ENCODE results near the gene BARX1. TPM values are rescaled to one million over a fixed set of nuclear protein-coding genes. Genes with fewer than 3 reads are reported as not detected.

BARX1 gene
- total and polyA plus RNA-seq, 9 of the 15 experiments (the other 6 are each of a cell fraction or from before 2014, with no cell fraction given) = 0.11 to 0.14 TPM; not detected in 7

- TF ChIP-seq SMC3 (conservative IDR thresholded peaks at IDR 0.05; ENCODE audit: insufficient read depth, low read depth, low read length) (0 out of 2 replicates have a peak, but pooled peaks have one; percentile 12), PTBP1 (IDR thresholded peaks at IDR 0.05; ENCODE audit: low read depth, low read length) (no peak), TEAD2 (tag; IDR thresholded peaks at IDR 0.05) (no peak), E2F1 (CRISPR knock-in tag; IDR thresholded peaks at IDR 0.05) (no peak), E2F6 (IDR thresholded peaks at IDR 0.05; ENCODE audit: borderline replicate concordance in 1 of 2, extremely low read depth in 1 of 2, insufficient read depth in 1 of 2, insufficient read length in 1 of 2, low read depth in 1 of 2, low read length in 1 of 2, poor library complexity in 1 of 2, severe bottlenecking in 1 of 2) (no peak), CREB3 (tag; conservative IDR thresholded peaks at IDR 0.05; ENCODE audit: low read depth) (no peak), CTCF (IDR thresholded peaks at IDR 0.05 in 2 of 3, conservative IDR thresholded peaks at IDR 0.05 in 1 of 3; ENCODE audit: insufficient read depth in 2 of 3, low read depth in 1 of 3, low read length in 3 of 3) (peak; percentile 50 to 63 (median 59))
- TF ChIP-seq, protein P1, sequence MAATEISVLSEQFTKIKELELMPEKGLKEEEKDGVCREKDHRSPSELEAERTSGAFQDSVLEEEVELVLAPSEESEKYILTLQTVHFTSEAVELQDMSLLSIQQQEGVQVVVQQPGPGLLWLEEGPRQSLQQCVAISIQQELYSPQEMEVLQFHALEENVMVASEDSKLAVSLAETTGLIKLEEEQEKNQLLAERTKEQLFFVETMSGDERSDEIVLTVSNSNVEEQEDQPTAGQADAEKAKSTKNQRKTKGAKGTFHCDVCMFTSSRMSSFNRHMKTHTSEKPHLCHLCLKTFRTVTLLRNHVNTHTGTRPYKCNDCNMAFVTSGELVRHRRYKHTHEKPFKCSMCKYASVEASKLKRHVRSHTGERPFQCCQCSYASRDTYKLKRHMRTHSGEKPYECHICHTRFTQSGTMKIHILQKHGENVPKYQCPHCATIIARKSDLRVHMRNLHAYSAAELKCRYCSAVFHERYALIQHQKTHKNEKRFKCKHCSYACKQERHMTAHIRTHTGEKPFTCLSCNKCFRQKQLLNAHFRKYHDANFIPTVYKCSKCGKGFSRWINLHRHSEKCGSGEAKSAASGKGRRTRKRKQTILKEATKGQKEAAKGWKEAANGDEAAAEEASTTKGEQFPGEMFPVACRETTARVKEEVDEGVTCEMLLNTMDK (IDR thresholded peaks at IDR 0.05; ENCODE audit: borderline replicate concordance, insufficient read depth, low read depth, low read length, poor library complexity, severe bottlenecking) = peak; percentile 57
- TF ChIP-seq, protein P2, sequence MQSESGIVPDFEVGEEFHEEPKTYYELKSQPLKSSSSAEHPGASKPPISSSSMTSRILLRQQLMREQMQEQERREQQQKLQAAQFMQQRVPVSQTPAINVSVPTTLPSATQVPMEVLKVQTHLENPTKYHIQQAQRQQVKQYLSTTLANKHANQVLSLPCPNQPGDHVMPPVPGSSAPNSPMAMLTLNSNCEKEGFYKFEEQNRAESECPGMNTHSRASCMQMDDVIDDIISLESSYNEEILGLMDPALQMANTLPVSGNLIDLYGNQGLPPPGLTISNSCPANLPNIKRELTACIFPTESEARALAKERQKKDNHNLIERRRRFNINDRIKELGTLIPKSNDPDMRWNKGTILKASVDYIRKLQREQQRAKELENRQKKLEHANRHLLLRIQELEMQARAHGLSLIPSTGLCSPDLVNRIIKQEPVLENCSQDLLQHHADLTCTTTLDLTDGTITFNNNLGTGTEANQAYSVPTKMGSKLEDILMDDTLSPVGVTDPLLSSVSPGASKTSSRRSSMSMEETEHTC (IDR thresholded peaks at IDR 0.05) = no peak
Observed at GRCh38 chr9:93908591-93909241, 46.4 kb downstream of the BARX1 start (continued).
